GM19043 (cell line): ENCODE data around the gene MYO18B.

Source experiments
- ATAC-seq: cut with Tn5 transposase; IDR thresholded peaks from one replicate; pipeline ENCODE4 v1.9.1; 2021; ENCODE audit warnings: low read depth; ENCODE audit not compliant: unreplicated experiment

Gene MYO18B

DNA sequence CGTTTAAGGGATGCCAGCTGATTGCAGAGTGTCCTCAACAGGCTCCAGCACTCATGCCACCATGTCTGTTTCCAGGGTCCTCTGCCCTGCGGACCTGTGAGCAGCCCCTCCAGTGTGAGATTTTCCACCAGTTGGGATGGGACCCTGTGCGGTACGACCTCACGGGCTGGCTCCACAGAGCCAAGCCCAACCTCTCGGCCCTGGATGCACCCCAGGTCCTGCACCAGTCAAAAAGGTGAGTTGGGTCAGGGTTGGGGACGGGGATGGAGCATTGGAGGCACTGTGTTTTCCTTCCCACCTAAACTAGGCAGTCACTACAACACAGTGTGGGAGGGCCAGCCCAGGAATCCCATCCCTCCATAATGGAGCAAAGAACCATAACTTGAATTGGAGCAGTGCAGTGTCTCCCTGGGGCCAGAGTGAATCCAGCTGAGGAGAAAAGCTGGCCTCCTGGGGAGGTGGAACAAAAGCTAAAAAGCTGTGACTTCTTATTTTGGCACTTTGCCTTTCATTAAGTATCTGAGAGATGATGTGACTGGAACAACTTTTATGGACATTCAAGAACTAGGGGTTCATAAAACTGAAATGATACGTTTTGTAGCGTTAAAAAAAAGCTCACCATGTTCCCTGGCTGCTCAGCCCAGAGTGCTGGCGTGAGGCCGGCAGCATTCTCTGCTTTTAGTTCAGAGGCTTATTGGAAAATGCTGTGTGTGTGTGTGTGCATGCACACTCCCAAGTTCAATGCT lies 101.8 kb downstream of the MYO18B start:
- ATAC-seq = no peak

DNA sequence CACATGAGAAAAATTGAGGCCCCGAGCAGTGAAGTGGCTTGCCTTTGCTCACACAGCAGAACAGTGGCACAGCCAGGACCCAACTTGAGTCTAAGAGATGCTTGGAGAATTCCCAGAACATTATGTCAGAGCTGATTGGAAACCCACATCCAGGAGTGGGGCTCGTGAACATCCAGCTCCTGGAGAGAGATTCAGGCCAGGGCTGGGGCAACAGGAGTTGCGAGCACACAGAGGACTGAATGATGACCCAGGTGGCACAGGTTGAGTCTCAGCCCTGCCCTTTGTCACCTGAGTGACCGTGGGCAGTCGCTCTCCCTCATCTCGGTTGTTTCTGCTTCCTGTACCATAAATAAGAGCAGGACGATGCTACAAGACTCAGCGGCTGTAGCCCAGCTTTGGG lies 102.6 kb downstream of the MYO18B start:
- no peak for ATAC-seq

DNA sequence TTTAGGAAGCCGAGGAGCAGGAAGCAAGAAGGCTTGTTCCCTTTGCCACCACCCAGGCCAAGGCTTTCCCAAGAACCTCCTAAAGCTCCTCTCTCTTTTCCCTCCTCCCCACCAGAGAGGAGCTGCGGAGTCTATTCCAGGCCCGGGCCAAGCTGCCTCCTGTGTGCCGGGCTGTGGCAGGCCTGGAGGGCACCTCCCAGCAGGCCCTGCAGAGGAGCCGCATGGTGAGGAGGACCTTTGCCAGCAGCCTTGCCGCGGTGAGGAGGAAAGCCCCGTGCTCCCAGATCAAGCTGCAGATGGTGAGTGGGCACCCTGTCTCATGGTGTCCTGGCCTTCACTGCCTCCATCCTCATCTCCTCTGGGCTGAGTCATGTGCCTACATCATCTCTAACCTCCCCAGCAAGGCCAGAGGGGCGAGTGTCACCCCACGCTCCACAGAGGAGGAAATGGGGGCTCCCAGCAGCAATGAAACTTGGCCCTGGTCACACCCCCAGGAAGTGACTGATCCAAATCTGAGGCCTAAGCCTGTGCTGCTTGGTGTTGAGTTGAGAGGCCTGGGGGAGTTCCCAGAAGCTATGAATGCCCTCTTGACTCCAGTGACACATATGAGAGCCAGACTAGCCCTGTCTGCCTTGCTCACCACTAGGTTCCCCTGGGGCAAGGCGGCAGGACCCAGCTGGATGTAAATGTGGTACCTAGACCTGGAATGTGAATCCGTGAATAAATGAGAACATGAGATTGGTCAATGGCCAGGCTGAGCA lies 104.2 kb downstream of the MYO18B start:
- ATAC-seq = no peak

DNA sequence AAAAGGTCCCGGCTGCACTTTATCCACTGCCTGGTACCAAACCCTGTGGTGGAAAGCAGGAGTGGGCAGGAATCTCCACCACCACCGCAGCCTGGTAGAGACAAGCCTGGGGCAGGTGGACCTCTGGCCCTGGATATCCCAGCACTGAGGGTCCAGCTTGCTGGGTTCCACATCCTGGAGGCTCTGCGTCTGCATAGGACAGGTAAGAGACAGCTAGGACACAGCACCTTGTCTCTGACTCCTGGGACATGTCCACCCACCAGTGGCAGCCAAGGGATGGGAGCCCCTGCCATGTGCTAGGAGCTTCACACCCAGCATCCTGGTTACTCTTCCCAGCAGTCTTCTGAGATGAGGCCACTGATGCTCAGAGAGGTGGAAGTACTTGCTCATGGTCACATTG lies 105.5 kb downstream of the MYO18B start:
- ATAC-seq = no peak

DNA sequence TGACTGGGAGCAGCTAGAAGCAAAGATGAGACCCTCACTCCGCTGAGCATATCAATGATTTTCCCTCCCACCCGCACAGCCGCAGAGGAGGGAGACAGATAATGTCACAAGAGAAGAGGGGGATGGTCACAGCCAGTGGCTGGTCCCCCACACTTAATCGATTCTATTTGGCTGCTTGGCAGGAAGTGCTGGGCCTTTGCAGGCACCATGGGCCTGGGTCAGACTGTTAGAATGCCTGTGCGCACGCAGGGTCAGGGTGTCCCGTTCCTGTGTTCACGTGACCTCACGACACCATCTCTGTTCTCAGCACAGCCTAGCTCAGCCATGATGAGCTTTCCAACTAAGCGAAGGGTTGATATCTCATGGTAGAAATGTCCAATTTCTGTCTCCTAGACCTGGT lies 107.0 kb downstream of the MYO18B start:
- no peak for ATAC-seq

DNA sequence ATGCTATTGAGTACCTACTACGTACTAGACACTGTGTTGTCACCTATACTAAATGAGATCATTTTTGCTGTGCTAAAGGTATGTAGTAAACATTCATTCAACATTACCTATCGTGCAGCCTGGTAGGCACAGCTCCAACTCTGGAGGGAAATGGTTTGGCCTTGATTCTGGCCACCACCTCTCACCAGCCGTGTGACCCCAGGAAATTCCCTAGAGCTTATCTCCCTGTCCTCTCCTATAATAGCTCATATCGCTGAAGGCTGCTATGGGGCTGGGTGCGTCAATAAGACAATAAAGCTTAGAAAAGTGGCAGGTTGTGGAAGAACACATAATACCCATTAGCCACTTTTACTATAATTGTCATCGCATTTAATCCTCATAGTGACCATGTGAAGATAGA lies 107.5 kb downstream of the MYO18B start:
- ATAC-seq = no peak

DNA sequence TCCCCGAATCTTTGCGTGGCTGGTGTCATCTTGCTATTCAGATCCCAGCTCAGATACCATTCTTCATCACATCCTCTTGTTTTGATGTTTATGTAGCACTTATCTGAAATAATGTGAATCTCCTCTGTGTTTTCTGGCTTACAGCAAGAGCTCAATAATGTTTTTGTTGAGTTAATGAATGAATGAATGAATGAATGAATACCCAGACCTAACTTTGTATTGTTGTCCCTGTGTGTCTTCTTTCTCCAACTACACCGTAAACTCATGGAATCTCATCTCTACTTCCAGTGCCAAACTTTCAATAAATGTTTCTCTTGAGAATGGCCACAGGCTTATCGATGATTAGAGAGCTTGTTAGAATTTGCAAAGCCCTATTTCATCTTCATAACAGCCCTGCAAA lies 110.2 kb downstream of the MYO18B start:
- no peak for ATAC-seq

DNA sequence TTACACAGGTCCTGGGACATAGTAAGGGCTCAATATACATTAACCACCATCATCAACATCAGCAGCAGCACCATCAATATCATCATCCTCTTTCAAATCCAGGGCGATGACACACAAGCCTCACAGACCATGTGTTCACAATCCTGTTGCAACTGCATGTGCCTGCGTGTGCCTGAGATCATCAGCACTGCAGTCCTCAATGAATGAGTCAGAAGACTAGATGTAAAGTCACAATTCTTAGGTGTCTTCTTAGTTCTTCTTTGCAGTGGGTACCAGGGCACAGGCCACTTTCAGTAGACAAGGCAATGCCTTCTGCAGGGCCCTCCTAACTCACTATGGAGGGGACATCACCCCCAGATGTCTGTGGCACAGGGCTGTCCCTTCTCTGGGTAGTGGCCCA lies 111.1 kb downstream of the MYO18B start:
- no peak for ATAC-seq

DNA sequence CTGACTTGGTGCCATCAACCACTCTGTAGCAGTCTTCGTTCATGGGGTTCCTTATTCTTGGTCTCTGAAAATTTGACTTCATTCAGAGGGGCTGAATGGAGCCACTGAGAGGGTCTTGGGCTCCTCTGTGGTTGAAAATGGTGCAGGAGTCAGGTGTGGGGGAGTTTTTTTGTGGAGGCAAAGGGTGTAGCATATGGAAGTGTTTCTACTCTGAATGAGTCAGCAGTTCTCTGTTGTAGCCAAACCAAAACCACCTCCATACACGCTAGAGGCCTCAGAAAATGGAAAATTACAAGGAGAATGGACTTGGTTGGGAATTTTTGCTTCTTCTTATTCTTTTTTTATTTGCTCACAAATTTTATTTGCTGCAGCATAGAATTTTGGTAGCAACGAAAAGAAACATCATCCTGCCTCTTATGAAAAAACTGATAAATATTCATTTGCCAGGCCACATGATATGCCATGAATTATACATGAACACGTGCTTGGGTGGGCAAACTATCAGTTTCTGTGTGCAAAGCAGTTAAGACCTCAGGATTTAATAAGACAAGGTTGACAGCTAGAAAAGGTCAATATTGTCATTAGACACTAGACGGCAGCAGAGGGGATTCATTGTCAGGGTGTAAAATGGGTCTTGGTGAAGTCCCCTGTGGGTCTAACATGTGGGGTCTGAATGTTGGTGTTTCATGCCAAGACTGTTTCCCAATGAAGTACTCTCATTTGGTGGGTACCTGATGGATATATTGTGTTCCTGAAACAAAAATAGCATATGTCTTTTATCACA lies 111.7 kb downstream of the MYO18B start:
- no peak for ATAC-seq

DNA sequence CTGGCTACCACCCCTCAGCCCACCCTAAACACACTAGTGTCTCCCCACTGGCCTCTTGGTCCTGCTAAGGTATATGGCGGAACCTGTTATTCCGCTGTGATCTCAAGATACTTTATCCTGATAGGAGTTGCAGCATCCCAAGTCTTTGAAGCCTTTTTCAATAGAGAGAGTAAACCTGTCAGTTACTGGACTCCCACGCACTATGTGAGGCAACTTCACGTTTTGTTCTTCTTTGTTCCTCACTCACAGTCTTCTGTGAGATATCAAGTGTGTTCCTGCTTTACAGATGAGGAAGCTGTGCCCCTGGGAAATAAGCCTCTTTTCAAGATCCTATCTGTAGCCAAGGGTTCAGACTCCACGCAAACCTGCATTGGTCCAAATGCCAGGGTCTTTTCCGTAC lies 127.8 kb downstream of the MYO18B start:
- ATAC-seq = no peak

DNA sequence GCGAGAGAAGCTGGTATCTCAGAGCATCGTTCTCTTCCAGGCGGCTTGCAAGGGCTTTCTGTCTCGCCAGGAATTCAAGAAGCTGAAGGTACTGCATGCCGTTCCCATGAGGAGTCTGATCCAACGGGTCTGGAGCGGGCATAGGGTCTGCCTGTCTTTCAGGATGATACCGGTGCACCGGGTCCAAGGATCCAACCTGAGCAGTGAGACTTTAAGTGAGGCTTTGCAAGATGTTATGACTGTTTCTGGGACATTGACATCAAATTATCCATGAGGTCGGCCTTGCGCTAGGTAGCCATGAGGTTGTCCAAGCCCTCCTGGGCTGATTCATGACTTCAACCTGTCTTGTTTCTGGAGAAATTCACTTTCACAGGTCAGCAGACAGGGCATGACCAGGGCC lies 132.3 kb downstream of the MYO18B start:
- ATAC-seq = no peak

DNA sequence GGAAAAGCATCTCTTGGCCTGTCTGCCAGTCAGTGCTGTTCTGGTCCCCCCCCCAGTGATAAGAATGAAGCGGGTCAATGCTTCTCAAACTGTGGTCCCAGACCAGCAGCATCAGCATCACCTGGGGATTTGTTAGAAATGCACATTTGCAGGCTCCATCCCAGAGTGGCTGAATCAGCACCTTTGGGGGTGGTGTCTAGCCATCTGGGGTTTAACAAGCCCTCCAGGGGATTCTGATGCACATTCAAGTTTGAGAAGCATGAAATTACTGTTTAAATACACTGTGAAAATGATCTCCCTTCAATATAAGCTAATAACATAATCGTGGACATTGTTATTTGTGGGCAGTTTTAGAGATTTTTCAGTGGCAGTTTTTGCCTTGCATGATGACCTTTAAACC lies 133.5 kb downstream of the MYO18B start:
- no peak for ATAC-seq

DNA sequence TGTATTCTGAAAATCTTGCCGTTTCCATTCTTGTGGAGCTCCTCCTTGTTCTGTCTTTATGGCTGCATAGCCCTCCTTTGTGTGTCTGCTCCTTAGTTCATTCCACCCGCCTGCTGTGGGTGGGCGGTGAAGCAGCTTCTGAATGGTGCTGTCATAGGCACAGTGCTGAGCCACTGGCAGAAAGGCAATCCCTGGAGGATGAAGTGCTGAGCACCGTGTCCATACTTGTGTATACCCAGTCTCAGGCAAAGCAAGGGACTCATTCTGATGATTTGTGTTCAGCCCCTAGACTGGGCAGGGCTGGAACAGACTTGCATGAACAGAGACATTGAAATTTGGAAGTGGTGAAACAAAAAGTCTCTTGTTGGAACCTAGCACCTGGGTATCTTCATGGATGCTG lies 134.9 kb downstream of the MYO18B start:
- ATAC-seq = no peak

DNA sequence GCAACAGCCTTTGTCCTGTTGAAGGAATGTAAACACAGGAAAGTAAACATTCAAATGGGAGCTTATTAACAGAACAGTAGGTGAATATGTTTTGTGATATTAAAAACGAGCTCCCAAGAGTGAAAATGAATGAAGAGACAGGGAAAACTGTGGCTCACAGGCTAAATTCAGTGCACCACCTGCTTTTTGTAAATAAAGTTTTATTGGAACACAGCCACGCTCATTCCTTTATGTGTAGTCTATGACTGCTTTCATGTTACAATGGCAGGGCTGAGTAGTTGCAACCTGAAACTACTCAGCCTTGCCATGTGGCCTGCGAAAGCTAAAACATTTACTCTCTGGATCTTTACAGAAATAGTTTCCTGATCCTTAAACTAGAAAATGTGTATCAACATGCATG lies 136.9 kb downstream of the MYO18B start:
- no peak for ATAC-seq

DNA sequence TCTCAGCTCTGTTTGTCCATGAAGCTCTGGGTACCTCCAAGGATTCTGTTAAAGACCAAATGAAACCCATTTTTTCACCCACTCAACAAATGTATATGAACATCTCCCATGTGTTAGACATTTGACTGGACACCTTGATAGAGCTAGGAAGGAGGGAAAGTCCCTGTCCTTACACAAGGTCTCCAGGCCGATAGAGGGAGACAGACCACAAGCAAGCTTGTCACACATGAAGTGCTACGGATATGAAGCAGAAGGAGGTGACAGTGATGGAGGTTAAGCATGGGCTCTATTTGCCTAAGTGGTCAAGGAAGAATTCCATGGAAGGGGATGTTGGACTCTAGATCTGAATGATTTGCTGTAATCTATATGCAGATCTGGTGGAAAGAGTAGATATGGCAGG lies 138.5 kb downstream of the MYO18B start:
- ATAC-seq = no peak

DNA sequence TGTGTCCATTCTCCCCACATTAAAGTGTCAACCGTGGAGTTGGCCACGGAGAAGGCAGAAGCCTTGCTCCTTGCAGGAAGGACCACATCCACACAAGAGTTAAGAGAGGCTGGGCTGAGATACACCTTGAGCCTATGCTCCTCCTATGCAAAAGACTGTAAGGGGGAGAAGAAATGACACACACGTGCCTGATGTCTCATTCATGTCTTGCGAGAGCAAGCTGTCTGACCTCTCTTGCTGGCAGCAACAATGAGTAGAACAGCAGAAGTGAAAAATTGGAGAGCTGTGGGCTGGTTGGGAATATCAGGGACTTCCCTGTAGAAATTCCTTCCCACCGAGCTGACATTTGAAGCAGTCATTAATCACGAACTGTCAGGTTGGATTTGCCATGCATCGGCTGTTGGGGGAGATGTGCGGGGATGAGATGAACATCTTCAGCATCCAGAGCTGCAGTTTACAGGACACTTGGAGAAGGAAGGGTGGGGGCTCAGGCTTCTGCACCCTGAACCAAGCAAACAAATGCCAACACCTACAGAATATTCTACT lies 139.3 kb downstream of the MYO18B start:
- no peak for ATAC-seq

DNA sequence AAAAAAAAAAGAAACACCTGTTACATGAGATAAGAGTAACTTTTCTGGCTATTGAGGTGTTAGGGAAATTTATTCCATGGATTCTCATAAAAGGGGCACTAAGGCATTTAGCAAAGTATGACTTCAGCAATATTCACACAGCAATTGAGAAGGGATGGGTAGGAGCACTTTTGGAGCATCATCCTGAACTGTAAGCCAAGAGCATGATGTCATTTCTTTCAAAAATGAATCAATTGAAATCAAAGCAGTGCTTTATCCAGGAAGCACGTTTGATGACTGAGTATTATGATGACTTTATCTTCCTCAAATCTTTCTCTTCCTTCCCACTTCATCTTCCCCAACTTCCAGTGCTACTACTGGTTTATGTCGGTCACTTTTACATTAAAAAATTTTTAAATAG lies 140.4 kb downstream of the MYO18B start:
- no peak for ATAC-seq

DNA sequence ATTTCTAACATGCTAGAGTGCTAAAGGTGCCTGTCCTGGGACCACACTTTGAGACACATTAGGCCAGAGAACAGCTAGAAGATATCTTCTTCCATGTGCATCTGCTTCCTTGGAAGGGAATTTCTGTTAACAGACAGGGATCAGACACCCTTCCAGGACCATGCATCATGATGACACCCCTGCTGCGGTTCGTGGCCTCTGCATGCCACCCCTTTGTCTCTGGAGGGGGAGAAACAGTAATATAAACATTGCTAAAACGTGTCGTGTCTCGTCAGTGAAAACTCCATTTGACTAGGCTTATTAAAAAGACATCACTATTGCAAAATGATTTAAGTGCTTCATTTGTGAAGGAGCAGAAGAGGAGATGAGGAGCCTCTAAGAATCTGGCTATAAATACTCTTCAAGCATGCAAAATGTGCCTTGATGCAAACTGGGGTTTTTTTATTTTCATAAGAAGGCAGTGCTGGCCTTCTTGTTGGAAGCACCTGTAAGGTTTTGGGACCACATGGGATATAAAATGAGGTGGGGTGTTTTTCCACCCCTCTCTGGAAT lies 141.6 kb downstream of the MYO18B start:
- ATAC-seq = no peak

DNA sequence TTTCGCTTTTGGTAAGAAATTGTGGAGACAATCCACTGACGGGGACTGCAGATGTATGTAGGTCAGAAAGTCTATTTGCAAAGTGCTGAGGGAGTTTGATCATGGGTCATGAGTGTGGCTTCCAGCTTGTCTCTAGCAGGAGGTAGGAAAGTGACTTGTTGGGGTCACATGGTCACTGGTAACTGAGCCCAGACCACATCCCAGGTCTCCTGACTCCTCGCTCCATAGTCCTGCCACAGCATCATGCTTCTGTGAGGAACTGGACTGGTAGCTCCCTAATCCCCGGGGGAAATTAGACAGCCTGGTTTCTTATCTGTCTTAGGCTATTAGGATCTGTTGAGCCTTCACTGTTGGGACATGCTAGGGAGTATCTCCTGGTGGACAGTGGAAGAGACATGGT lies 142.1 kb downstream of the MYO18B start:
- ATAC-seq = no peak

DNA sequence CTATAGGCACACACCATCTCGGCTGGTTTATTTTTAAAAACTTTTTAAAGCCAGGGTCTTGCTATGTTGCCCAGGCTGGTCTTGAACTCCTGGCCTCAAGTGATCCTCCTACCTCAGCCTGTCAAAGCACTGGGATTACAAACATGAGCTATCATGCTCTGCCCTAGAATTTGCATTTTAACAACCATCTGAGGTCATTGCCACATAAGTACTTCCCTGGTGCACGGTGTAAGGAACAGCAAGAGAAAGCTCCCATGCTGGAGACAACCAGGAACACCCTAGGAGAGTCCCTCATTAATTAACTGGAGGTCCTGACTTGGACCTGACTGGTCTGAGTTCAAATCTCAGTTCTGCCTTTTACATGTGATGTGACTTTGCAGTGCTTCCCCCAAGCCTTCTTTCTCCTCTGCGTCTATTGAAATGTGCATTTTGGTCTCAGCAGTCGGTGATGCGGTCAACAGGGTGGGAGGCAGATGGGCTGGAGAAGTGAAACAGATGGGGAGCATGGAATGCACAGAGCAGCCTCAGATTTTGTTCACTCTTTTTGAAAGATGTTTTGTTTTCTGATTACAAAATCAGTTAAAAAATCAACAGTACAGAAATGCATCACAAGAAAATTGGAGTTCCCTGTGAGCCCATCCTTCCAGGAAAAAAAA lies 146.5 kb downstream of the MYO18B start:
- no peak for ATAC-seq
